SK-N-SH (cell line): ENCODE results near the gene CDH23. TPM values are rescaled to one million over a fixed set of nuclear protein-coding genes. Genes with fewer than 3 reads are reported as not detected.

Source experiments
- CTCF ChIA-PET: fragments of 300-600, 350-600 bp; formaldehyde crosslinking; extraction: SDS; loops from one replicate; lab custom pipeline; 2021; lab: Yijun Ruan, JAX
- POLR2A ChIA-PET: fragments of 350-600 bp; sonication (Branson Sonifier 250); formaldehyde crosslinking; extraction: SDS; loops from one replicate; lab custom pipeline; 2020; ENCODE audit warnings: antibody characterized with exemption, inconsistent platforms; lab: Yijun Ruan, JAX
- DNase-seq: peaks from one replicate; pipeline ENCODE4 v3.0.0; 2012
- H2AFZ ChIP-seq: fragments of 200-600 bp; sonication (generic); 2 replicates; pipeline ENCODE4 v1.8.1; 2016; ENCODE audit warnings: antibody characterized with exemption, mild to moderate bottlenecking, low read depth
- H3F3A ChIP-seq: fragments of 200-600 bp; sonication (generic); replicated peaks from 2 replicates; pipeline ENCODE3; 2016; ENCODE audit warnings: antibody characterized with exemption, mild to moderate bottlenecking; ENCODE audit not compliant: insufficient read depth
- H3K27ac ChIP-seq, 2 experiments: fragments of 200-500 bp in 1 of 2; fragments of 200-600 bp in 1 of 2; sonication (Bioruptor generic) in 1 of 2; sonication (generic), shearing (Covaris generic) in 1 of 2; 2 replicates each; pipeline versions ENCODE4 v1.5.1 to v1.6.1; 2014 to 2016; ENCODE audit warnings: low read depth in 2 of 2, inconsistent platforms in 1 of 2, low read length in 1 of 2, mild to moderate bottlenecking in 1 of 2, mixed read lengths in 1 of 2
- H3K27me3 ChIP-seq: fragments of 200-600 bp; sonication (generic), shearing (Covaris generic); 2 replicates; pipeline ENCODE4 v1.6.1; 2016; ENCODE audit warnings: mixed run types; ENCODE audit not compliant: insufficient read depth
- H3K36me3 ChIP-seq, 2 experiments: fragments of 200-500 bp in 1 of 2; fragments of 200-600 bp in 1 of 2; sonication (Bioruptor generic) in 1 of 2; sonication (generic) in 1 of 2; replicated peaks in 1 of 2; 2 replicates each; pipeline versions ENCODE3 to v1.5.1; 2014 to 2016; ENCODE audit warnings: low read length in 1 of 2, mild to moderate bottlenecking in 1 of 2; ENCODE audit not compliant: insufficient read depth in 2 of 2, control insufficient read depth in 1 of 2
- H3K4me1 ChIP-seq, 2 experiments: fragments of 200-500 bp in 1 of 2; fragments of 200-600 bp in 1 of 2; sonication (Bioruptor generic) in 1 of 2; sonication (generic), shearing (Covaris generic) in 1 of 2; 2 replicates each; pipeline versions ENCODE4 v1.5.1 to v1.6.1; 2014 to 2016; ENCODE audit warnings: low read depth in 1 of 2, low read length in 1 of 2, mixed run types in 1 of 2; ENCODE audit not compliant: insufficient read depth in 2 of 2, control insufficient read depth in 1 of 2
- H3K4me2 ChIP-seq: fragments of 200-600 bp; sonication (generic), shearing (Covaris generic); 2 replicates; pipeline ENCODE4 v1.6.1; 2017; ENCODE audit warnings: mixed run types
- H3K4me3 ChIP-seq, 2 experiments: fragments of 200-500 bp in 1 of 2; fragments of 200-600 bp in 1 of 2; sonication (Bioruptor generic) in 1 of 2; sonication (generic), shearing (Covaris generic) in 1 of 2; 2 replicates each; pipeline versions ENCODE4 v1.5.1 to v1.8.1; 2014 to 2016; ENCODE audit warnings: low read depth in 2 of 2, inconsistent platforms in 1 of 2, low read length in 1 of 2, mild to moderate bottlenecking in 1 of 2, mixed read lengths in 1 of 2, moderate library complexity in 1 of 2
- H3K79me2 ChIP-seq: fragments of 200-600 bp; sonication (generic); 2 replicates; pipeline ENCODE4 v1.8.1; 2017; ENCODE audit warnings: mild to moderate bottlenecking; ENCODE audit not compliant: insufficient read depth
- H3K9ac ChIP-seq: fragments of 200-600 bp; sonication (generic); 2 replicates; pipeline ENCODE4 v1.6.1; 2017; ENCODE audit warnings: mixed run types
- H3K9me2 ChIP-seq: fragments of 200-600 bp; sonication (generic); 2 replicates; pipeline ENCODE4 v1.6.1; 2017; ENCODE audit warnings: mixed run types
- H3K9me3 ChIP-seq: fragments of 200-600 bp; sonication (generic); 2 replicates; pipeline ENCODE4 v1.6.1; 2017; ENCODE audit warnings: mixed run types, mild to moderate bottlenecking, moderate library complexity
- H4K20me1 ChIP-seq: fragments of 200-600 bp; sonication (generic); 2 replicates; pipeline ENCODE4 v1.6.1; 2017; ENCODE audit warnings: mild to moderate bottlenecking, mixed run types; ENCODE audit not compliant: insufficient read depth
- CHD2 ChIP-seq: fragments of 150-350 bp; IDR thresholded peaks from 2 replicates; pipeline ENCODE4 v1.6.1; 2018; ENCODE audit warnings: low read length; ENCODE audit not compliant: partially characterized antibody
- EP300 ChIP-seq, 2 experiments: IDR thresholded peaks; 2 replicates each; pipeline versions ENCODE4 v1.4.0 to v1.6.1; 2012; ENCODE audit warnings: borderline replicate concordance in 1 of 2, low read depth in 1 of 2, low read length in 1 of 2
- EZH2phosphoT487 ChIP-seq: fragments of 200-600 bp; sonication (generic); IDR thresholded peaks from 2 replicates; pipeline ENCODE4 v1.6.1; 2017; ENCODE audit warnings: low read depth, mixed run types, mild to moderate bottlenecking, antibody characterized with exemption, moderate library complexity, borderline replicate concordance
- FOSL2 ChIP-seq: IDR thresholded peaks from 2 replicates; pipeline ENCODE4 v1.4.0; 2012; ENCODE audit warnings: low read depth, mild to moderate bottlenecking, moderate library complexity, borderline replicate concordance
- FOXJ3 ChIP-seq: sonication (generic); formaldehyde crosslinking; IDR thresholded peaks from 2 replicates; pipeline ENCODE4 v1.5.1; 2020; ENCODE audit warnings: mild to moderate bottlenecking, missing genetic modification reagents
- GABPA ChIP-seq: IDR thresholded peaks from 2 replicates; pipeline ENCODE4 v1.4.0; 2012; ENCODE audit warnings: low read depth, mild to moderate bottlenecking
- GATA2 ChIP-seq: sonication (generic); formaldehyde crosslinking; IDR thresholded peaks from 2 replicates; pipeline ENCODE4 v1.5.0; 2020; ENCODE audit warnings: mild to moderate bottlenecking, missing genetic modification reagents
- JUND ChIP-seq: IDR thresholded peaks from 2 replicates; pipeline ENCODE4 v1.4.0; 2012
- MEF2A ChIP-seq: IDR thresholded peaks from 2 replicates; pipeline ENCODE4 v1.4.0; 2012; ENCODE audit warnings: low read depth, borderline replicate concordance
- NFIC ChIP-seq: IDR thresholded peaks from 2 replicates; pipeline ENCODE4 v1.4.0; 2012; ENCODE audit warnings: borderline replicate concordance
- POLR2AphosphoS5 ChIP-seq: IDR thresholded peaks from 2 replicates; pipeline ENCODE4 v1.6.1; 2012; ENCODE audit warnings: low read depth, low read length
- RAD21 ChIP-seq: IDR thresholded peaks from 2 replicates; pipeline ENCODE4 v1.6.1; 2012; ENCODE audit warnings: mild to moderate bottlenecking, low read length
- RCOR1 ChIP-seq: fragments of 150-350 bp; IDR thresholded peaks from 2 replicates; pipeline ENCODE4 v1.6.1; 2017; ENCODE audit warnings: antibody characterized with exemption, low read length
- TAF1 ChIP-seq: IDR thresholded peaks from 2 replicates; pipeline ENCODE4 v1.6.1; 2012; ENCODE audit warnings: low read depth, mild to moderate bottlenecking, low read length, moderate library complexity, borderline replicate concordance
- TCF12 ChIP-seq: IDR thresholded peaks from 2 replicates; pipeline ENCODE4 v1.4.0; 2012
- TEAD4 ChIP-seq: IDR thresholded peaks from 2 replicates; pipeline ENCODE4 v1.4.0; 2012; ENCODE audit warnings: mild to moderate bottlenecking, borderline replicate concordance; ENCODE audit not compliant: insufficient read depth
- USF2 ChIP-seq: fragments of 150-350 bp; IDR thresholded peaks from 2 replicates; pipeline ENCODE4 v1.6.1; 2017; ENCODE audit warnings: antibody characterized with exemption, low read length, low read depth, borderline replicate concordance
- ZBTB33 ChIP-seq: IDR thresholded peaks from 2 replicates; pipeline ENCODE4 v1.4.0; 2012; ENCODE audit warnings: low read depth, borderline replicate concordance
- WGBS: methylation state at CpG from one replicate; pipeline ENCODE4 v1.1.6; 2017; ENCODE audit warnings: low lambda C conversion rate; 5-methylcytosine and 5-hydroxymethylcytosine counted together
- polyA plus RNA-seq, 3 experiments: library from polyadenylated mRNA; depleted of rRNA; stranded (reverse); fragments of >200 nt; gene quantifications; 2 replicates each; pipeline ENCODE4 v1.2.3, GENCODE V29; 2012

Gene CDH23
- polyA plus RNA-seq, 1 of the 3 experiments (the other 2 are of a cell fraction) = 0.03 TPM

DNA sequence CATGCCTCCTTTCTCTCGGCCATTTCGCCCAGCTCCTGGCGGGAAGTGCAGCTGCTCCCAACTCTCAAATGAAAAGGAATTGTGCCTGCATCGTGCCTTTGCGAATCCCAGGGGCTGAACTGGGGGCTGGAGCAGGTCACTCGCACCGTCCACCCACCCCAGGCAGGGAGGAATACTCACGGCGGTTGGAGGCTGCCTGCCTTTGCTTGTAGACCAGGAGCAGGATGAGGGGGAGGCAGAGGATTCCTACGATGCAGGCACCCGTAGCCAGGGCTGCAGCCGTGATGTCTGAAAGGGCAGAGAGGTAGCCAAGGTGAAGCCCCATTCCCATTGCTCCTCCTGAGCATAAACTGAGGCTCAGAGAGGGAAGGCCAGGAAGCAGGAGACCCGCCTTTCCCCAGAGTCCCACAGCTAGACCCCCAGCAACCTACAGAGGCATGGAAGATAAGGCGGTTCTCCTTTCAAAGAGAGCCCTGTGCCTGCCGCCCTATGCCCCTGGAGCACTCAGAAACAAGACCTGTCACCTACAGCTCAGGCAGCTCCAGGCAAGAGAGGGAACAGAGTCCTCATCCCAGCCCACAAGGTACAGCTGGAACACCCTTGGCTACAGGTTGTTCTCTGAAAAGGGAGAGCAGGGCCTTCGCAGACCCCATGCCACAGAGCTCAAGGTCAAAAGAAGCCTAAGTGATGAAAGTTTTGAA is 358.6 kb downstream of the CDH23 start:
- Histone ChIP-seq H3F3A (no peaks in the 10 kb centered on the region), H3K9me2 (no peaks in the 10 kb centered on the region), H3K27me3 (no peaks in the 10 kb centered on the region), H3K27ac (no peak overlapping the region), H3K79me2 (no peaks in the 10 kb centered on the region), H3K9ac (no peak overlapping the region), H3K4me1 (peaks cover 0 to 18% of the 10 kb centered on the region in 2 experiments; a peak in 1 of 4 replicates), H3K4me3 (no peak overlapping the region), H4K20me1 (no peaks in the 10 kb centered on the region), H3K9me3 (no peaks in the 10 kb centered on the region), H3K4me2 (no peak overlapping the region), H2AFZ (no peak overlapping the region), H3K36me3 (no peaks in the 10 kb centered on the region)
- ChIA-PET CTCF (interaction anchor here (1.0 to 2.8 kb wide), 7 partner anchors 8 to 440 kb away, joined by 3 to 21 read pairs (median 3); partner anchors contain the start of gene VSIR), POLR2A (no interaction called here)
- 86% methylated on average over 9 of the region's 16 CpGs for WGBS
- no peak for DNase-seq
- TF ChIP-seq ZBTB33 = no peak
- no peak for TF ChIP-seq RCOR1
- TF ChIP-seq POLR2AphosphoS5 = no peak
- no peak for TF ChIP-seq USF2
- no peak for TF ChIP-seq CHD2
- TF ChIP-seq RAD21 = no peak
- TF ChIP-seq TEAD4 = no peak

DNA sequence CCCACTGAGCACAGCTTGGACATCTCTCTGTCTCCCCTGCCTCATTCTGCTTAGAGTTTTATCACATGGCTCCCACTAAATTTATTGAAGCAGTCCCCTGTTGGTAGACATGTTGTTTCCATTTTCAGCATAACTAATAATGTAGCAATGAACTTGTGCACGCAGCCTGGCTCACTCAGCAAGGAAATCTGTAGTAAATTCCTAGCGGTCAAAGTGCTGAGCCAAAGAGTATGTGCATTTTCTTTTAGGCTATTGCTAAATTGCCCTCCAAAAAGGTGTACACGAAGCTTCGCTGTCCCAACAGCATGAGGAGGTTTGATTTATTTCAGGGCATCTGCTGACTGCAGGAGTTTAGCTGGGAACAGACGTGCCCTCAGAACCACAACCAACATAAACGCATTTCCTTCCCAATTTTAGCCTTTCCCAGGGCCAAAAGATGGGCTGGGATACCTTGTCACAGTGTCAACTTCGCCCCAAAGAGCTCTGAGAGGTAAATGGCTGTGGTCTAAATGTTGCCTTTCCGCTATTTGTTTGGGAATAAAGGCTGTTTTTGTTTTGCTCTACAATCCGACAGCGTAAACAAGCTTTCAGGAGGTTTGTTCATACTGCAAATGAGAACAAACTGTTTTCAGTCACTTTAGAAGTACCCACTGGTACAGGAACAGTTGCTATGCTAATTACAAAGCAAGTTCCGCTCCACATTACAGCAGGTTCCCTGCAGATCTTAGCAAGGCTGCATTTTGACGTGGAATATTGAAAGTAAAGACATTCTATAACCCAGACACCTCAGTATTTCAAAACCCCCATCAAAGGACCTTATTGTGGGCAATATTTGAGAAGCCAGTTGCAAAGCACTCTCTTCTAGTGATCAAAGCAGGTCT is 359.8 kb downstream of the CDH23 start:
- Histone ChIP-seq H3K27me3 (no peaks in the 10 kb centered on the region), H3K4me3 (no peak overlapping the region), H3K9me2 (no peaks in the 10 kb centered on the region), H2AFZ (no peak overlapping the region), H3K9me3 (no peaks in the 10 kb centered on the region), H4K20me1 (no peaks in the 10 kb centered on the region), H3K4me2 (no peak overlapping the region), H3K4me1 (peaks cover 0 to 18% of the 10 kb centered on the region in 2 experiments; a peak in 1 of 4 replicates), H3K36me3 (no peaks in the 10 kb centered on the region), H3K27ac (no peak overlapping the region), H3F3A (no peaks in the 10 kb centered on the region), H3K79me2 (no peaks in the 10 kb centered on the region), H3K9ac (no peak overlapping the region)
- ChIA-PET POLR2A (no interaction called here), CTCF (interaction anchor here (1.0 to 2.8 kb wide), 3 partner anchors 16 to 56 kb away, joined by 3 to 21 read pairs (median 3); partner anchors contain the start of gene VSIR)
- DNase-seq = no peak
- TF ChIP-seq TAF1 = no peak
- no peak for TF ChIP-seq FOSL2
- TF ChIP-seq FOXJ3 = no peak
- no peak for TF ChIP-seq EP300 (IDR thresholded peaks at IDR 0.05; ENCODE audit: borderline replicate concordance in 1 of 2, low read depth in 1 of 2, low read length in 1 of 2)
- TF ChIP-seq RCOR1 = no peak
- TF ChIP-seq ZBTB33 = no peak
- no peak for TF ChIP-seq EZH2phosphoT487
- no peak for TF ChIP-seq JUND
- TF ChIP-seq RAD21 = no peak
- no peak for TF ChIP-seq TCF12
- TF ChIP-seq CHD2 = no peak
- no peak for TF ChIP-seq NFIC
- TF ChIP-seq GABPA = no peak
- TF ChIP-seq MEF2A = no peak
- no peak for TF ChIP-seq GATA2 (CRISPR knock-in tag)
- WGBS = 84% methylated on average over 12 of the region's 12 CpGs
